ENCODE data around the gene KCNIP4. TPM values are rescaled to one million over a fixed set of nuclear protein-coding genes. Genes with fewer than 3 reads are reported as not detected.

The KCNIP4 gene
- total and polyA plus RNA-seq, 2 donors from 2014 or later, result 9.8 to 43.9 TPM

- Histone ChIP-seq H3K9me3 (ENCODE audit: control insufficient read depth in 2 of 3, insufficient read depth in 1 of 3, low read length in 3 of 3) (peaks cover 0 to 4% (median 0%) of the 10 kb centered on the region in 3 donors), H3K27me3 (ENCODE audit: control insufficient read depth, insufficient read depth, low read length) (no peaks in the 10 kb centered on the region), H3K4me1 (ENCODE audit: control insufficient read depth in 2 of 3, insufficient read depth in 2 of 3, low read depth in 1 of 3, low read length in 3 of 3) (no peaks in the 10 kb centered on the region), H3K4me3 (ENCODE audit: low read length in 3 of 3) (no peak overlapping the region), H3K36me3 (ENCODE audit: control insufficient read depth in 2 of 3, insufficient read depth in 3 of 3, low read length in 3 of 3) (no peaks in the 10 kb centered on the region), H3K9ac (ENCODE audit: low read length in 3 of 3) (no peak overlapping the region), H3K27ac (ENCODE audit: low read depth in 2 of 2, low read length in 2 of 2) (no peak overlapping the region)
- FAIRE-seq, result no peak
- TF ChIP-seq, protein P1, sequence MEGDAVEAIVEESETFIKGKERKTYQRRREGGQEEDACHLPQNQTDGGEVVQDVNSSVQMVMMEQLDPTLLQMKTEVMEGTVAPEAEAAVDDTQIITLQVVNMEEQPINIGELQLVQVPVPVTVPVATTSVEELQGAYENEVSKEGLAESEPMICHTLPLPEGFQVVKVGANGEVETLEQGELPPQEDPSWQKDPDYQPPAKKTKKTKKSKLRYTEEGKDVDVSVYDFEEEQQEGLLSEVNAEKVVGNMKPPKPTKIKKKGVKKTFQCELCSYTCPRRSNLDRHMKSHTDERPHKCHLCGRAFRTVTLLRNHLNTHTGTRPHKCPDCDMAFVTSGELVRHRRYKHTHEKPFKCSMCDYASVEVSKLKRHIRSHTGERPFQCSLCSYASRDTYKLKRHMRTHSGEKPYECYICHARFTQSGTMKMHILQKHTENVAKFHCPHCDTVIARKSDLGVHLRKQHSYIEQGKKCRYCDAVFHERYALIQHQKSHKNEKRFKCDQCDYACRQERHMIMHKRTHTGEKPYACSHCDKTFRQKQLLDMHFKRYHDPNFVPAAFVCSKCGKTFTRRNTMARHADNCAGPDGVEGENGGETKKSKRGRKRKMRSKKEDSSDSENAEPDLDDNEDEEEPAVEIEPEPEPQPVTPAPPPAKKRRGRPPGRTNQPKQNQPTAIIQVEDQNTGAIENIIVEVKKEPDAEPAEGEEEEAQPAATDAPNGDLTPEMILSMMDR (IDR thresholded peaks at IDR 0.05; ENCODE audit: borderline replicate concordance, extremely low read depth, insufficient read depth), result no peak
- no peak for DNase-seq
- intact Hi-C loops (cut with DNase I), result no loop called here
These were observed 112.9 kb downstream of the KCNIP4 start for GRCh38 chr4:21835712-21836111.

DNA sequence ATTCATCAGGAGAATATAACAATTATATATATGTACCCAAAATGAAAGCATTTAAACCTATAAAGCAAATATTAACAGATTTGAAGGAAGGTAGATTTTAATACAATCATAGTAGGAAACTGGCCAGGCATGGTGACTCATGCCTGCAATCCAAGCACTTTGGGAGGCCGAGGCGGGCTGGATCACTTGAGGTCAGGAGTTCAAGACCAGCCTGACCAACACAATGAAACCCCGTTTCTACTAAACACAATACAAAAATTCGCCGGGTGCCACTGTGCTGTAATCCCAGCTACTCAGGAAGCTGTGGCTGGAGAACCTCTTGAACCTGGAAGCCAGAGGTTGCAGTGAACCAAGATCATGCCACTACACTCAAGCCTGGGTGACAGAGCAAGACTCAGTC lies 118.3 kb downstream of the KCNIP4 start:
- H3K4me3 ChIP-seq (ENCODE audit: low read length in 3 of 3), result no peak overlapping the region
- no peak for DNase-seq
- FAIRE-seq, result no peak
- H3K36me3 ChIP-seq (ENCODE audit: control insufficient read depth in 2 of 3, insufficient read depth in 3 of 3, low read length in 3 of 3), result no peaks in the 10 kb centered on the region
- no peaks in the 10 kb centered on the region for H3K27me3 ChIP-seq (ENCODE audit: control insufficient read depth, insufficient read depth, low read length)
- TF ChIP-seq, protein P1 (IDR thresholded peaks at IDR 0.05; ENCODE audit: borderline replicate concordance, extremely low read depth, insufficient read depth), result no peak
- intact Hi-C loops (cut with DNase I), result no loop called here
- no peak overlapping the region for H3K9ac ChIP-seq (ENCODE audit: low read length in 3 of 3)
- H3K9me3 ChIP-seq (ENCODE audit: control insufficient read depth in 2 of 3, insufficient read depth in 1 of 3, low read length in 3 of 3), result peaks cover 0 to 4% (median 0%) of the 10 kb centered on the region in 3 donors
- H3K4me1 ChIP-seq (ENCODE audit: control insufficient read depth in 2 of 3, insufficient read depth in 2 of 3, low read depth in 1 of 3, low read length in 3 of 3), result no peaks in the 10 kb centered on the region
- no peak overlapping the region for H3K27ac ChIP-seq (ENCODE audit: low read depth in 2 of 2, low read length in 2 of 2)

- H3K4me3 ChIP-seq (ENCODE audit: low read length in 3 of 3), result no peak overlapping the region
- H3K27ac ChIP-seq (ENCODE audit: low read depth in 2 of 2, low read length in 2 of 2), result no peak overlapping the region
- H3K36me3 ChIP-seq (ENCODE audit: control insufficient read depth in 2 of 3, insufficient read depth in 3 of 3, low read length in 3 of 3), result no peaks in the 10 kb centered on the region
- FAIRE-seq (no peak), DNase-seq (no peak)
- H3K9me3 ChIP-seq (ENCODE audit: control insufficient read depth in 2 of 3, insufficient read depth in 1 of 3, low read length in 3 of 3), result peaks cover 0 to 4% (median 0%) of the 10 kb centered on the region in 3 donors
- intact Hi-C loops (cut with DNase I), result no loop called here
- H3K9ac ChIP-seq (ENCODE audit: low read length in 3 of 3), result no peak overlapping the region
- TF ChIP-seq, protein P1 (IDR thresholded peaks at IDR 0.05; ENCODE audit: borderline replicate concordance, extremely low read depth, insufficient read depth), result no peak
- H3K4me1 ChIP-seq (ENCODE audit: control insufficient read depth in 2 of 3, insufficient read depth in 2 of 3, low read depth in 1 of 3, low read length in 3 of 3), result no peaks in the 10 kb centered on the region
- no peaks in the 10 kb centered on the region for H3K27me3 ChIP-seq (ENCODE audit: control insufficient read depth, insufficient read depth, low read length)
These were observed 121.0 kb downstream of the KCNIP4 start for GRCh38 chr4:21827575-21827974.

- no peak overlapping the region for H3K27ac ChIP-seq (ENCODE audit: low read depth in 2 of 2, low read length in 2 of 2)
- H3K4me3 ChIP-seq (ENCODE audit: low read length in 3 of 3), result no peak overlapping the region
- intact Hi-C loops (cut with DNase I), result no loop called here
- no peaks in the 10 kb centered on the region for H3K36me3 ChIP-seq (ENCODE audit: control insufficient read depth in 2 of 3, insufficient read depth in 3 of 3, low read length in 3 of 3)
- H3K9me3 ChIP-seq (ENCODE audit: control insufficient read depth in 2 of 3, insufficient read depth in 1 of 3, low read length in 3 of 3), result no peaks in the 10 kb centered on the region
- FAIRE-seq (no peak), DNase-seq (no peak)
- TF ChIP-seq, protein P1 (IDR thresholded peaks at IDR 0.05; ENCODE audit: borderline replicate concordance, extremely low read depth, insufficient read depth), result no peak
- no peaks in the 10 kb centered on the region for H3K27me3 ChIP-seq (ENCODE audit: control insufficient read depth, insufficient read depth, low read length)
- H3K9ac ChIP-seq (ENCODE audit: low read length in 3 of 3), result no peak overlapping the region
- H3K4me1 ChIP-seq (ENCODE audit: control insufficient read depth in 2 of 3, insufficient read depth in 2 of 3, low read depth in 1 of 3, low read length in 3 of 3), result no peaks in the 10 kb centered on the region
These were observed 122.5 kb downstream of the KCNIP4 start for GRCh38 chr4:21826071-21826470.

All from kidney (tissue), 14 donors.